Natural killer cell (primary cell): ENCODE data around the gene CYP2W1. TPM values are rescaled to one million over a fixed set of nuclear protein-coding genes. Genes with fewer than 3 reads are reported as not detected.

Experiments
- total RNA-seq, 4 donors: library from RNA; stranded (reverse); fragments of 120-200 nt in 1 of 4; gene quantifications; one replicate each; pipeline versions ENCODE4 v1.2.3 to v1.2.4, GENCODE V29; 2013 to 2022

The CYP2W1 gene
- total RNA-seq, 3 donors from 2014 or later (not counting 1 experiment from before 2014, with no cell fraction given): not detected

Other genes with a start within 250 kb of the CYP2W1 start
- 10 to 100 TPM; 40.2 to 63.5 (median 48.0) TPM for gene SUN1, start 150.7 kb upstream of the CYP2W1 start, total RNA-seq
- 10 to 100 TPM; 69.3 to 81.6 (median 73.2) TPM for gene GET4, start 106.6 kb upstream of the CYP2W1 start, total RNA-seq
- gene ADAP1, start 28.5 kb upstream of the CYP2W1 start, total RNA-seq: 100 to 1,000 TPM in 1 of 3 donors, 10 to 100 TPM in 2; 87.2 to 117 (median 89.2) TPM
- 10 to 100 TPM; 33.6 to 38.3 (median 33.6) TPM for gene COX19, start 7.6 kb upstream of the CYP2W1 start, total RNA-seq
- 1 to 10 TPM; 2.3 to 4.5 (median 2.5) TPM for gene GPR146, start 61.4 kb downstream of the CYP2W1 start, total RNA-seq
- under 1 TPM in 2 of 3 donors, not detected in 1; 0.25 to 0.26 TPM for gene GPER1, start 104.9 kb downstream of the CYP2W1 start, total RNA-seq
- 100 to 1,000 TPM in 2 of 3 donors, 10 to 100 TPM in 1; 99.1 to 122 (median 106) TPM for gene ZFAND2A, start 177.0 kb downstream of the CYP2W1 start, total RNA-seq
- not detected for gene UNCX, start 249.7 kb downstream of the CYP2W1 start, total RNA-seq